ENCODE results near the gene CAPNS1.
"Not testable (repeated sequence)": the region's sequence is repeated elsewhere in the genome, so short reads cannot be mapped to it uniquely, and the experiment has no call there.

Gene CAPNS1

GRCh38 chr19:36113894-36114720 lies 25.8 kb upstream of the CAPNS1 start:
- peak in 1 of 3 donors; percentile 12 for DNase-seq (ENCODE audit: low read depth in 2 of 3, low spot score in 1 of 3)

- DNase-seq (ENCODE audit: low read depth in 2 of 3, low spot score in 1 of 3): peak; percentile 96 to 99 (median 97)
Measured at GRCh38 chr19:36114721-36115452, 25.0 kb upstream of the CAPNS1 start, which contains the start of gene POLR2I. Gene POLR2I, minus strand, starts transcription at chr19:36114875. Its CDS starts 19 bp downstream, at chr19:36114856.

- peak; percentile 78 to 88 (median 86) for DNase-seq (ENCODE audit: low read depth in 2 of 3, low spot score in 1 of 3)
Measured at GRCh38 chr19:36115453-36116343, 24.2 kb upstream of the CAPNS1 start, which contains the start of gene TBCB. Gene TBCB, plus strand, starts transcription at chr19:36115468. Its CDS starts 93 bp downstream, at chr19:36115561.

GRCh38 chr19:36116344-36116637 lies 23.6 kb upstream of the CAPNS1 start:
- DNase-seq (ENCODE audit: low read depth in 2 of 3, low spot score in 1 of 3): no peak

GRCh38 chr19:36120092-36120983 lies 19.5 kb upstream of the CAPNS1 start:
- no peak for DNase-seq (ENCODE audit: low read depth in 2 of 3, low spot score in 1 of 3)

GRCh38 chr19:36120984-36121358 lies 18.9 kb upstream of the CAPNS1 start:
- DNase-seq (ENCODE audit: low read depth in 2 of 3, low spot score in 1 of 3): no peak

GRCh38 chr19:36121486-36122124 lies 18.3 kb upstream of the CAPNS1 start:
- no peak for DNase-seq (ENCODE audit: low read depth in 2 of 3, low spot score in 1 of 3)

GRCh38 chr19:36125557-36125956 lies 14.3 kb upstream of the CAPNS1 start:
- peak in 1 of 3 donors; percentile 17 for DNase-seq (ENCODE audit: low read depth in 2 of 3, low spot score in 1 of 3)

- DNase-seq (ENCODE audit: low read depth in 2 of 3, low spot score in 1 of 3): no peak
Measured at GRCh38 chr19:36128392-36128736, 11.5 kb upstream of the CAPNS1 start.

GRCh38 chr19:36131221-36131620 lies 8.6 kb upstream of the CAPNS1 start:
- not testable (repeated sequence) for DNase-seq (ENCODE audit: low read depth in 2 of 3, low spot score in 1 of 3)

GRCh38 chr19:36134867-36135266 lies 5.0 kb upstream of the CAPNS1 start:
- DNase-seq (ENCODE audit: low read depth in 2 of 3, low spot score in 1 of 3): not testable (repeated sequence)

GRCh38 chr19:36136964-36137686 lies 2.7 kb upstream of the CAPNS1 start:
- no peak for DNase-seq (ENCODE audit: low read depth in 2 of 3, low spot score in 1 of 3)

- DNase-seq (ENCODE audit: low read depth in 2 of 3, low spot score in 1 of 3): no peak
Measured at GRCh38 chr19:36139120-36139472, 770 bp upstream of the CAPNS1 start.

- peak in 2 of 3 donors; percentile 29 to 33 for DNase-seq (ENCODE audit: low read depth in 2 of 3, low spot score in 1 of 3)
Measured at GRCh38 chr19:36140304-36141038, 605 bp downstream of the CAPNS1 start.

GRCh38 chr19:36141039-36141927 lies 1.4 kb downstream of the CAPNS1 start:
- DNase-seq (ENCODE audit: low read depth in 2 of 3, low spot score in 1 of 3): peak; percentile 80 to 98 (median 92)

GRCh38 chr19:36142046-36142445 lies 2.2 kb downstream of the CAPNS1 start:
- DNase-seq (ENCODE audit: low read depth in 2 of 3, low spot score in 1 of 3): no peak

GRCh38 chr19:36142496-36142895 lies 2.6 kb downstream of the CAPNS1 start:
- DNase-seq (ENCODE audit: low read depth in 2 of 3, low spot score in 1 of 3): no peak

GRCh38 chr19:36144624-36145023 lies 4.8 kb downstream of the CAPNS1 start:
- DNase-seq (ENCODE audit: low read depth in 2 of 3, low spot score in 1 of 3): no peak
